Ecto neural progenitor cell (in vitro differentiated cells): ENCODE results near the gene TENM3.

Source experiments
- DNase-seq: peaks from one replicate; pipeline ENCODE4 v3.0.0-alpha.2; 2018; ENCODE audit warnings: low spot score

Gene TENM3

GRCh38 chr4:182288534-182288933, 45.3 kb downstream of the TENM3 start:
- no peak for DNase-seq

DNA sequence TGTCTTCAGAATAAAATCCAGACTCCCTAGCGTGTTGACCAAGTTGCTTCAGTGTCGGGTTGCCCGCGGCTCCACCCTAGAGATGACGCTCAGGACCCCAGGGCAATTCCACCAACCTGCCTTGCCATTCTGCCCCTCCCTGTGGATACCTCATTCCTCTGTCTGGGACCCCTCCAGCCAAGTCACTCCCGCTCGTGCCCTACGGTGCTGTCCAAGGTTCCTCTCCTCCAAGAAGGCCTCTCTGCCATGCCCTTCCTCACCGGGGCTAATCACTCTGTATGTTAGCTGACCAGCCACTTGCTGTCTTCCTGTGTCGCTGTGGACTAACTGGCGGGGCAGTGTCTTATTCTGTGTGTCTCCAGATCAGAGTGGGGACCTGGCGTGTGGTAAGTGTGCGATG, 46.6 kb downstream of the TENM3 start:
- DNase-seq, result no peak

DNA sequence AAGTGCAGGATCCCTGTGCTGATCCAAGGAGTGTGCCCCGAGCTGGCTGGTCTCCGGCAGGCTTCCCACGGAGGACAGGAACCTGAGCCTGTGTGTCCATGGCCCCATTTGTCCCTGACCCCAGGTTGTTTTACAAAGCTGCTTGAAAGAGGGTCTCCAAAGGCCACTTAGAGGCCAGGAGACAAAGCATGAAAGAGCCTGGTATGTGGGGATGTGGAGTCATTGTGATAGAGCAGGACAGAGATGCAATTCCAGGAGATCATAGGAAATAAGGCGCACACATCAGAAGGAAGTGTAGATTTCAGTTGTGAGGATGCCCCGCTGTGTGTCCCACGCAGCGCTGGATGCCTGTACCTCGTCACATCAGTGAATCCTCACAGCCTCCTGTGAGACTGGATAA, 48.0 kb downstream of the TENM3 start:
- no peak for DNase-seq

GRCh38 chr4:182291597-182292270, 48.5 kb downstream of the TENM3 start:
- DNase-seq, result no peak

DNA sequence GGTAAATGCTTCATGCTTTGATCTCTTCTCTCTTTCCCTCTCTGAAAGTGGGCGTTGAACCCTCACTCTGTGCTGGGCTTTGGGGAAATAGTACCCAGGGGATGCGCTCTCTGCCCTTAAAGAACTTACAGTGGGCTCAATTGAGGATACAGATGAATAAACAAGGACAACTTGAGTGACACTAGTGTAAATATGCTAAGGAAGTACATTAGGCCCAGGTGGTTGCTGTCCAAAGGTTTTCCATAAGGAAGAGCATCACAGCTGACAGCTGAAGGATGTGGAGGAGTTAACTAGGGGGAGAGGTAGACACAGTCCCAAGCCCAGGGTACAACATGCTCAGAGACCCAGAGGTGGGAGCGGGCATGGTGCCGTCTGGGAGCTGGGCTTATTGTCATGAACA, 49.4 kb downstream of the TENM3 start:
- no peak for DNase-seq

DNA sequence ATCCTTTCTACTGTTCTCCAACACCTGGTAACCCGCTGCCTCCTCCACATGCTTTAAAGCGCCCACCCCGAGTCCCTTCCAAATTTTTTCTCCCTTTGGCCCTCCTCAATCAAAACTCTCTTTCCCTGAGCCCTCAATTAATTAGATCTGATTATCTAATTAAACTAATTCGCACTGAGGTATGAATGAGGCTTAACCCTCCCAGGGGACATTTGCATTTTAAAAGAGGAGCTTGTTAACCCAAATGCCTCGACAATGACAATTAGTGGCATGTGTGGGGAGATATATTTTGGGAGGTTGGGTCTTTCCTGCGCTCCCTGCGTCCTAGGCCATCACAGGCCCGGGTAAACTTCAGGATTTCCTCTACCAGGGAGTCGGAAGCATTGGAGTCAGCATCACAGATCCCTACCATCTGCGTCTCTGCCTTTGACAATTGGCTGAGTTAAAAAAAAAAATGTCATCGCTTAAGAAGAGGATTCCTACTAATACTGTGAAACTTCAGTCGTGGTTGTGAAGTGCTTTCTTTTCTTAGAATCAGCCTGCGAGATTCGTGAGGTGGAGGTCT, 50.6 kb downstream of the TENM3 start:
- no peak for DNase-seq

DNA sequence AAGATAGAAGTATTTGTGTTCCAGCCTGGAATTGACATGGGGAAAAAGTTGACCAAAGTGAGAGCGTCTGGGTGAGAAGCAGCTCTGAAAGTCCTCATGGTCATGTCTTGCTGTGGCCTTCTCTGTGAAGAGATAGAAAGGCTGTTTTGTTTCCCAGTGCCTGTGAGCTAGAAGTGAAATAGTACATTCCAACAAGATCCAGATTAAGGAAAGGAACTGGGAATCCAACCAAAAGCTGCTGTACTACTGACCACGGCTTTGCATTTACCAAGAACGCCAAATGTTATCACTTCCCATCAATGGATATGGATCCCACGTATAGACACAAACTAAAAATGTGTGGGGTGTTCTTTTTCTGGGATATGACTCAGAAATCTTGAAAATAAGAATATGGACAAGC, 51.2 kb downstream of the TENM3 start:
- no peak for DNase-seq

- DNase-seq, result no peak
These were observed 54.5 kb downstream of the TENM3 start for GRCh38 chr4:182297659-182298058.

GRCh38 chr4:182301736-182302135, 58.5 kb downstream of the TENM3 start:
- no peak for DNase-seq

DNA sequence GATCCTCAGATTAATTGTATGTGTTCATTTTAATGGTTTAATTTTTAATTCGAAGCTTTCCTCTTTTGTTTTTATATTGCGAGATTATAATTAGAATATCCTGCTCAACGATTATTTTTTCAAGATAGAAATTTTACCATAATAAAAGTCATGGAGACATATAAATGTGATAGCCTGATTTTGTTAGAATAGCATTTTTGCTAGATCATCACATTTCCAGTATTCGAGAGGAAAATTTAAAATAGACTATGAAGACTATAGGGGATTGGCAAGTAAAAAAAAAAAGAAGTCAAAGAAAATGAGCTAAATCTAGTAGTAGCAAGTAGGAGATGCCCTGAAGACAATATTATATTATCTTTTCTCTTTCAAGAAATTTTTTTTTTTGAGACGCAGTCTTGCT, 60.6 kb downstream of the TENM3 start:
- no peak for DNase-seq

GRCh38 chr4:182306792-182307507, 63.7 kb downstream of the TENM3 start:
- no peak for DNase-seq

DNA sequence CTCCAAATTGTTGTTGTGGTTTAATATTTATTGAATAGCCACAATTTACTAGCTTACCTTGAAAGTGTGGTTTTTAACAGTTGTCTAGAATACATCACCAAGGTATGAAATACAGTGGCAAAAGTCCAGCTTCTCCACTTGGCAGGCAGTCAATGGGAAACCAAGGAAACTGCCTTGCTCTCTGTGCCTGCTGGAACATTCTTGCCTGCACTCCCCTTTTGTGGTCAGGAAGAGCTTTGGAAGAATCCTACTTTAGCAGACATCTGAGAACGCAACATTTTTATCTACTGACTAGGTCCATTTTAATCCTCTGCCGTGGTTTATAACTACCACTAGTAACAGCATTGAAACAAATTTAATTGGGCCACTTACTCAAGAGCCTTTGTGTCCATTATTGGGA, 64.5 kb downstream of the TENM3 start:
- no peak for DNase-seq

- DNase-seq, result no peak
These were observed 66.7 kb downstream of the TENM3 start for GRCh38 chr4:182309877-182310276.

- DNase-seq, result no peak
These were observed 67.1 kb downstream of the TENM3 start for GRCh38 chr4:182310316-182310715.

GRCh38 chr4:182310962-182311361, 67.8 kb downstream of the TENM3 start:
- DNase-seq, result no peak

- no peak for DNase-seq
These were observed 71.3 kb downstream of the TENM3 start for GRCh38 chr4:182314537-182314936.

GRCh38 chr4:182318256-182318655, 75.1 kb downstream of the TENM3 start:
- DNase-seq, result no peak

GRCh38 chr4:182320092-182320491, 76.9 kb downstream of the TENM3 start:
- no peak for DNase-seq

DNA sequence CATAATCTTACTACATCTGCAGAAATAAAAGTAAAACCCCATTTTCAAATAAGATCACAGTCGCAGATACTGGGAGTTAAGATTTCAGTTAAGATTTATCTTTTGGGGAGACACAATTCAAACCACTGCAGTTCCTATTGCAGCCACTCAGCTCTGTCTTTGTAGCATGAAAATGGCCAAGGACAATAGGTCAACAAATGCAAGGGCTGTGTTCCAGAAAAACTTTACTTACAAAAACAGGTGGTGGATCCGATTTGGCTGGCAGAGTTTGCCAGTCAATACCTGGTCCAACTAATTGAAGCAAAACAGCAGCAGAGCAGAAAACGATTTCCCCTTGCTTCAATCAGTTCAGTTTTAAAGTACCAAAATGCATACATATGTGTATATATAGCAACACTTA, 77.4 kb downstream of the TENM3 start:
- no peak for DNase-seq

- DNase-seq, result no peak
These were observed 81.1 kb downstream of the TENM3 start for GRCh38 chr4:182324282-182324681.

- no peak for DNase-seq
These were observed 82.2 kb downstream of the TENM3 start for GRCh38 chr4:182325397-182325796.

DNA sequence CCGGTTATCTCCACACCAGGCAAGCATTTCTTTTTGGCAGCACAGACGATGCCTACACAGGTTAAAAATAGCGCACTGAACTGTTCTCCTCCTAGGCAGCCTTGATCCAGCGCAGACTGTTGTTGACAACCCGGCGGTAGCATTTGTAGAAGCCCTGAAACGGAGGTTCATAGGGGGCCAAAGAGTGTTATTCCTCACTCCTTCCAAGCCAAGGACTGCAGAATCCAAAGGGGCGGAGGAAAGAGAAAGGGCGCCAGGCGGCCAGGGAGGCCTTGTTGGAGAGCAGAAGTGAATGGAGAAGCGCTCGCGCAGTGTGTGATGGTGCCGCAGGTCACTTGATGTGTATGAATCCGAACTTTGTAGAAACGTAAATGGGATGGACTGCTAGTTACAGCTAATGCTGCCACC, 82.7 kb downstream of the TENM3 start:
- no peak for DNase-seq

- no peak for DNase-seq
These were observed 85.3 kb downstream of the TENM3 start for GRCh38 chr4:182328505-182328904.

- DNase-seq, result no peak
These were observed 94.2 kb downstream of the TENM3 start for GRCh38 chr4:182337366-182337765.
